Measurements from ENCODE around the gene MAD1L1.
"Not testable (repeated sequence)": the region's sequence is repeated elsewhere in the genome, so short reads cannot be mapped to it uniquely, and the experiment has no call there.

Gene MAD1L1

GRCh38 chr7:2038931-2039728 is 193.6 kb downstream of the MAD1L1 start:
- no peak for FAIRE-seq

GRCh38 chr7:2037808-2038522 is 194.8 kb downstream of the MAD1L1 start:
- FAIRE-seq = no peak

- FAIRE-seq = no peak
Observed at GRCh38 chr7:2037301-2037807, 195.4 kb downstream of the MAD1L1 start.

DNA sequence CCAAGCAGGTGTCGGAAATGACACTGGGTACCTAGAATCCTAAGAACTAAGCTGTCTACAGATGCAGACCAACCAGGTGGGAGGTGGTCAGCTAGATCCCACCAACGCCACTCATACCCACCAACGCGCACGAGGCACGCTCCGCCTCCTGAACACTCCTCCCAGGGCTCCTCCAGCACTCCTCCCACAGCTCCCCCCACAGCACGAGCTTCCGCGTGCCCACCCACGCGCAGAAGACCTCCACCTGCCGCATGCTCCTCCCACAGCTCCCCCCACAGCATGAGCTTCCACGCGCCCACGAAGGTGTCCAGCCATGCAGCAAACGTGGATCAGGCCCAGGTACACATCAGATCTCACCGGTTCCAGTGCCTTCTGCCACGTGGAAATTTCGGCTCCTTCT is 196.0 kb downstream of the MAD1L1 start:
- FAIRE-seq = no peak

- FAIRE-seq = not testable (repeated sequence)
Observed at GRCh38 chr7:2036201-2036600, 196.5 kb downstream of the MAD1L1 start.

DNA sequence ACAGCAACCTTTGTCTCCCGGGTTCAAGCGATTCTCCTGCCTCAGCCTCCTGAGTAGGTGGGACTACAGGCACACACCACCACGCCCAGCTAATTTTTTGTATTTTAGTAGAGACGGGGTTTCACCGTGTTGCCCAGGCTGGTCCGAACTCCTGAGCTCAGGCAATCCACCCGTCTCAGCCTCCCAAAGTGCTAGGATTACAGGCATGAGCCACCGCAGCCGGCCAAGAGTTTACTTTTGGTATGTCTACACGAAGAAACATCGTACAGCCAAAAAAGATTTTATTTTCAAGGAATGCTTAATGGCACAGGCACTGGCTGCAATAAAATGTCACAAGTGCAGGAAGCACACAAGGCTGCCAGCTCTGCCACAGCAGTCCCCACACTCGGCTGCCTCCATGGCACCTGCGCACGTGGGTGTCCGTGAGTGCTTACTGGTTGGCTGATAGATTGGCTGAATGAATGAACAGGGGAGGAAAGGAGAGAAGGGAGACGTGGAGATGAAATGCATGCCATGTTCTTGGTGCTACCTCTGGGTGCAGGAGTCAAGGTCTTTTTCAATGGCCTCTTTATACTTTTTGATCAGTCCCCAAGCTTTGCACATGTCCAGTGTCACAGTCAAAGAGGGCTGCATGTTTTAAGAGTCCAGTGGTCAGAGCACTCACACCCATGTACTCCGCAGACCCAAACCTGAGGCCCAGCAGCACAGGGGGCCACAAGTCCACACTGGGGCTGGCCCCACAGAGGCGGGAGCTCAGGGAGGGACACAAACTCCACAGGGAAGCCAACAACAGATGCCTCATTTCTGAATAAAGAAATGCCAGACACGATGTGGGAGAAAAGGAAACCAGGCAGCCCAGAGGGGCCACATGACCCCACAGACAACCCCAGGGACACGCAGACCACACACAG is 198.2 kb downstream of the MAD1L1 start:
- FAIRE-seq = no peak

DNA sequence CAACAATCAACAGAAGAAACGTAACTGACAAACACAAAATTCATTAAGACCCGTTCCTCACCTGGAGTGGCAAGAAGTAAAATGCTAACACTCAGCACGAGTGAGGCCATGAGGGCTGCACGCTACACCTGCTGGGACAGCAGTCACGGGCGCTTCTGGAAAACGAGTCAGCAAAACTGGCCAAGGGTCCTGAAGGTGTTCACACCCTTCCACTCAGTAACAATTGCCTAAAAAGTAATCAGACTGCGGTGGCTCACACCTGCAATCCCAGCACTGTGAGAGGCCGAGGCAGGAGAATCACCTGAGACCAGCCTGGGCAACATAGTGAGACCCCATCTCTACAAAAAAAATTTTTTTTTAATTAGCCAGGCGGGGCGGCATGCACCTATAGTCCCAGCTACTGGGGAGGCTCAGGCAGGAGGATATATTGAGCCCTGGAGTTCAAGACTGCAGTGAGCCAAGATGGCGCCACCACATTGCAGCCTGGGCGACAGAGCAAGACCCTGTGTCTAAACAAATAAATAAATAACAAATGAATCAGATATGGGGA is 199.1 kb downstream of the MAD1L1 start:
- no peak for FAIRE-seq

- FAIRE-seq = no peak
Observed at GRCh38 chr7:2032876-2033407, 199.8 kb downstream of the MAD1L1 start.

DNA sequence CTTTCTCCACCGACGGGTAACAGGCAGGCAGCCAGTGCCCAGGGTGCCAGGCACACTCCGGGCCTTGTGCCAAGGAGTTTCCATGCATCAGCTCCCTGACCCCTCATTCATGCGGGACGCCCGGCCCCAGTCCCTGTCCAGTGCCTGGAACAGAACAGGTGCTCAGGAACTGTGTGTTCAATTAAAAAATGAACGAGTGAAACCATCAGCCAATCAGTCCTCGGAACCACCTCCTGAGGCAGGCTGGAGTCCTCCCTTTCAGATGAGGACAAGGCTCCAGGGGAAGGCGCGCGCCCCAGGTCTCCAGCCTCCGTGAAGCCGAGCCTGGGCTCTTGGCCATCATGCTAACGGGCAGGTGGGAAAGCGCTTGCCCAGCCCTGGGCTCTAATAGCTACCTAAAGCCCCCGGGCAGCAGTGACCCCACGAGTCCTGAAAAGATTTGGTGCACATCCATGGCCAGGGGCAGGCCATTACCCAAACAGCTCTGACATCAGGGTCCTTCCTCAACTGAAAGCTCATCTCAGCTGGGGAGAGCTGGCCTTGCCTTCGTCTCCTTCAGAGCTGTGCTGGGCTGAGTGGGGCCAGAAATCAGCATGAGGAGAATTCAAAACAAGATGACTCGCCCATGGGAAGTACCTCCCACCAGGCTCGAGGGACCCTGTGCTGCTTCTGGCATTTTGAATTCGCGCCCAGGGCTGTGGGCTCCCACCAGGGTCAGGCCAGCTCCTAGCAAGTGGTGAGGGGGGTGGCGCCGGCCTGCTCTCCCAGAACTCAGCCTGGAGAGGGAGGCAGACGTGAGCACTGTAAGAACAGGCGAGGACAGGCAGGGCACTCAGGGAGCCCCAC is 200.5 kb downstream of the MAD1L1 start:
- FAIRE-seq = no peak

- FAIRE-seq = no peak
Observed at GRCh38 chr7:2031451-2031845, 201.3 kb downstream of the MAD1L1 start.

- no peak for FAIRE-seq
Observed at GRCh38 chr7:2030475-2031450, 202.0 kb downstream of the MAD1L1 start.

DNA sequence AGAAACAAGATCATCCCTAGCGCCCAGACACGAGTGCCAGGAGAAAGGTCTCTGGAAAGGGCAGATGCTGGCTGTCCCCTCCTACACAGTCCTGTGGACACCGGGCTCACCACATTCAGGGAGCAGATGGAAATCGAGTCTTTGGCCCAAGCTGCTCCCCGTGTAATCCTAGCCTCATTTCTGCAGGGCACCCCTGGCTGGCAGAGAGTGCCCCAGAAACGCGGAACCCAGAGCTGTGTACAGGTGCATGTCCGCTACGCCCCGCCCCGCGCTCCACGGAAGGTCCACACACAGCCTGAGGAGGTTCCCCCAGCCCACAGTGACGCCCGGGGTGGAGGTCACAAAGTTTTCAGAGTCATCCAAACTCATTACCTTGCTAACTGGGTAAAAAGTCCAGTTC is 202.8 kb downstream of the MAD1L1 start:
- FAIRE-seq = no peak

GRCh38 chr7:2029211-2029905 is 203.4 kb downstream of the MAD1L1 start:
- FAIRE-seq = no peak

GRCh38 chr7:2028733-2029132 is 204.0 kb downstream of the MAD1L1 start:
- FAIRE-seq = no peak

- FAIRE-seq = no peak
Observed at GRCh38 chr7:2025188-2025587, 207.6 kb downstream of the MAD1L1 start.

DNA sequence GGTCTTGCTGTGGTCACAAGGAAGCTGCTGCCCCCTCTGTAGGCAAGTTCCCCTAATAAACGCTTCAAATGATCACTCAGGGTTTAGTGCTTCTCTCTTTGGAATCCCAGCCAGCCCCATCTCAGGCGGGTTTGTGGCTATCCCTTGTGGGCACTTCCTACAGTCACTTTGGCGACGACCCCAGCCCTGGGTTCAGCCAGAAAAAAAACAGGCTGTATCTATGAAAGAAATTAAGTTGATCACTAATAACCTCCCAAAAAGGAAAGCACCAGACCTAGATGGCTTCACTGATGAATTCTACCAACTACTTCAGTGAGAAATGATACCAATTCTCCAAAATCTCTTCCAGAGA is 208.2 kb downstream of the MAD1L1 start:
- no peak for FAIRE-seq

DNA sequence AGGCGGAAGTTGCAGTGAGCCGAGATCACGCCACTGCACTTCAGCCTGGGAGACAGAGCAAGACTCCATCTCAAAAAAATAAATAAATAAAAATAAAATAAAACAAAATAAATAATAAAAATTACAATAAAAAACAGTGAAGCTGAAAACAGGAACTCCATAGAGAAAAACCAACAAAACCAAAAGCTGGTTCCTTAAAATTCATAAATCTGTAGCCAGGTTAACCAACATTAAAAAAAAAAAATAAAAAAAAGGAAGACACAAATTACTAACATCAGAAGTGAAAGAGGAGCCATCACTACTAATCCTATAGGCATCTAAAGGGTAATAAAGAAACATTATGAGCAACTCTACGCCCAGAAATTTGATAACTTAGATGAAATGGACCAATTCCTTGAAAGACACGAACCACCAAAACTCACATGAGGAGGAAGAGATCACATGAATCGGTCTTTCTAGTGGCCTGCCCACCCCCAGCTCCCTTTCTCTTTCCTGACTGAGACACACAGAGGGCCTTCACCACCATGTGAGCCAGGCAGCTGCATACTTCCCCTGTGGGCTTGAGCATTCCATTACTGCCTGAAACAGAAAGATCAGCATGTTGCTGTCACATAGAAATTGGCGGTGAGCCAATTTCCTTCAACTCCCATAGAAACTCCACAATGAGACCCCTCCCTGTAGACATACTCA is 208.7 kb downstream of the MAD1L1 start:
- FAIRE-seq = no peak

GRCh38 chr7:2022737-2023250 is 210.0 kb downstream of the MAD1L1 start:
- no peak for FAIRE-seq

- no peak for FAIRE-seq
Observed at GRCh38 chr7:2022021-2022409, 210.7 kb downstream of the MAD1L1 start.

Measured in TTC549 (cell line).